ENCODE data around the gene KCNK18.

The KCNK18 gene

DNA sequence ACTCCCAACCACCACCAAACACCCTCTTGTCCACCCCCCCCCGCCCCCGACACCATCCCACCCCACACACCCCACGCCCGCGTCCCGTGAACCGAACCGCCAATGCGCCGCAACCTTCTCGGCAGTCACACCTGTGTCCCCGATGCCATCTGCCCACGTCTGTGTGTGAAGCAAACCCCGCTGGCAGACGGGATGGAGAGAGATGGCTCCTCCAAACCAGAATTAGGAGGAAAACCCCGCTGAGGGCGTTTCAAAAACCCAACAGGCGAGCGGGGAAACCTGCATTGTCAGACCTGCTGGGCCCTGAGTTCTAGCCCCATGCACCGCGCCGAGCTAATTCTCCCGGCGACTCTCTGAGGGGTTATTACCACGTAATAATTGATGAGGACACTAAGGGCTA is 28.6 kb upstream of the KCNK18 start (continued):
- no peak for TF ChIP-seq RARB (CRISPR knock-in tag; IDR thresholded peaks at IDR 0.05)
- TF ChIP-seq CREB5 (CRISPR knock-in tag; IDR thresholded peaks at IDR 0.05; ENCODE audit: low read depth): no peak
- TF ChIP-seq ZFP3 (CRISPR knock-in tag; IDR thresholded peaks at IDR 0.05): no peak
- TF ChIP-seq, protein P1, sequence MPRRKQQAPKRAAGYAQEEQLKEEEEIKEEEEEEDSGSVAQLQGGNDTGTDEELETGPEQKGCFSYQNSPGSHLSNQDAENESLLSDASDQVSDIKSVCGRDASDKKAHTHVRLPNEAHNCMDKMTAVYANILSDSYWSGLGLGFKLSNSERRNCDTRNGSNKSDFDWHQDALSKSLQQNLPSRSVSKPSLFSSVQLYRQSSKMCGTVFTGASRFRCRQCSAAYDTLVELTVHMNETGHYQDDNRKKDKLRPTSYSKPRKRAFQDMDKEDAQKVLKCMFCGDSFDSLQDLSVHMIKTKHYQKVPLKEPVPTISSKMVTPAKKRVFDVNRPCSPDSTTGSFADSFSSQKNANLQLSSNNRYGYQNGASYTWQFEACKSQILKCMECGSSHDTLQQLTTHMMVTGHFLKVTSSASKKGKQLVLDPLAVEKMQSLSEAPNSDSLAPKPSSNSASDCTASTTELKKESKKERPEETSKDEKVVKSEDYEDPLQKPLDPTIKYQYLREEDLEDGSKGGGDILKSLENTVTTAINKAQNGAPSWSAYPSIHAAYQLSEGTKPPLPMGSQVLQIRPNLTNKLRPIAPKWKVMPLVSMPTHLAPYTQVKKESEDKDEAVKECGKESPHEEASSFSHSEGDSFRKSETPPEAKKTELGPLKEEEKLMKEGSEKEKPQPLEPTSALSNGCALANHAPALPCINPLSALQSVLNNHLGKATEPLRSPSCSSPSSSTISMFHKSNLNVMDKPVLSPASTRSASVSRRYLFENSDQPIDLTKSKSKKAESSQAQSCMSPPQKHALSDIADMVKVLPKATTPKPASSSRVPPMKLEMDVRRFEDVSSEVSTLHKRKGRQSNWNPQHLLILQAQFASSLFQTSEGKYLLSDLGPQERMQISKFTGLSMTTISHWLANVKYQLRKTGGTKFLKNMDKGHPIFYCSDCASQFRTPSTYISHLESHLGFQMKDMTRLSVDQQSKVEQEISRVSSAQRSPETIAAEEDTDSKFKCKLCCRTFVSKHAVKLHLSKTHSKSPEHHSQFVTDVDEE (CRISPR knock-in tag; IDR thresholded peaks at IDR 0.05): no peak
- no peak for TF ChIP-seq CSRNP3 (CRISPR knock-in tag; IDR thresholded peaks at IDR 0.05)
- no peak for TF ChIP-seq TOX (CRISPR knock-in tag; IDR thresholded peaks at IDR 0.05; ENCODE audit: borderline replicate concordance)

- ATAC-seq: no peak
- no peak for TF ChIP-seq RARB (CRISPR knock-in tag; IDR thresholded peaks at IDR 0.05)
- no peak for TF ChIP-seq ZFP30 (CRISPR knock-in tag; IDR thresholded peaks at IDR 0.05)
- no peak for TF ChIP-seq ZC3H10 (CRISPR knock-in tag; IDR thresholded peaks at IDR 0.05)
- no peak for TF ChIP-seq PPARA (CRISPR knock-in tag; IDR thresholded peaks at IDR 0.05; ENCODE audit: borderline replicate concordance)
- TF ChIP-seq TCF4 (CRISPR knock-in tag; IDR thresholded peaks at IDR 0.05; ENCODE audit: borderline replicate concordance): no peak
- no peak for TF ChIP-seq ZFP3 (CRISPR knock-in tag; IDR thresholded peaks at IDR 0.05)
- no peak for TF ChIP-seq GLIS3 (CRISPR knock-in tag; IDR thresholded peaks at IDR 0.05)
- TF ChIP-seq ARNTL (CRISPR knock-in tag; IDR thresholded peaks at IDR 0.05; ENCODE audit: borderline replicate concordance, low read depth): no peak
- TF ChIP-seq CREB5 (CRISPR knock-in tag; IDR thresholded peaks at IDR 0.05; ENCODE audit: low read depth): no peak
- no peak for TF ChIP-seq SNAI2 (CRISPR knock-in tag; IDR thresholded peaks at IDR 0.05)
- no peak for TF ChIP-seq POU6F1 (CRISPR knock-in tag; IDR thresholded peaks at IDR 0.05; ENCODE audit: borderline replicate concordance, low read depth)
- no peak for TF ChIP-seq ZNF8 (CRISPR knock-in tag; IDR thresholded peaks at IDR 0.05)
- TF ChIP-seq CSRNP3 (CRISPR knock-in tag; IDR thresholded peaks at IDR 0.05): no peak
- TF ChIP-seq, protein P1 (CRISPR knock-in tag; IDR thresholded peaks at IDR 0.05): no peak
These were observed 27.8 kb upstream of the KCNK18 start for GRCh38 chr10:117169480-117169879.

- no peak for ATAC-seq
- no peak for TF ChIP-seq ARNTL (CRISPR knock-in tag; IDR thresholded peaks at IDR 0.05; ENCODE audit: borderline replicate concordance, low read depth)
- no peak for TF ChIP-seq TCF4 (CRISPR knock-in tag; IDR thresholded peaks at IDR 0.05; ENCODE audit: borderline replicate concordance)
- TF ChIP-seq PPARA (CRISPR knock-in tag; IDR thresholded peaks at IDR 0.05; ENCODE audit: borderline replicate concordance): no peak
- TF ChIP-seq BACH2 (CRISPR knock-in tag; IDR thresholded peaks at IDR 0.05; ENCODE audit: borderline replicate concordance): no peak
These were observed 27.0 kb upstream of the KCNK18 start for GRCh38 chr10:117170244-117170643.
